ENCODE data around the gene SZT2. TPM values are rescaled to one million over a fixed set of nuclear protein-coding genes. Genes with fewer than 3 reads are reported as not detected.
"Not testable (repeated sequence)": the region's sequence is repeated elsewhere in the genome, so short reads cannot be mapped to it uniquely, and the experiment has no call there.

The SZT2 gene
- polyA plus RNA-seq, 4 donors, result 8.9 to 23.7 (median 19.0) TPM

GRCh38 chr1:43463479-43463878 lies 73.8 kb downstream of the SZT2 start:
- no peak overlapping the region for H3K27ac ChIP-seq (ENCODE audit: low read depth in 1 of 3, low read length in 2 of 3)
- H3K9me3 ChIP-seq (ENCODE audit: control insufficient read depth in 2 of 2, insufficient read depth in 1 of 2, low read depth in 1 of 2, low read length in 1 of 2), result peaks cover 0 to 8% of the 10 kb centered on the region in 2 donors
- no peaks in the 10 kb centered on the region for H3K36me3 ChIP-seq (ENCODE audit: control insufficient read depth in 3 of 3, insufficient read depth in 2 of 3, low read depth in 1 of 3, low read length in 3 of 3)
- DNase-seq (no peak), FAIRE-seq (no peak)
- H3K4me1 ChIP-seq (ENCODE audit: control insufficient read depth in 3 of 3, insufficient read depth in 2 of 3, low read depth in 1 of 3, low read length in 2 of 3), result peaks cover 4 to 38% (median 5%) of the 10 kb centered on the region in 3 donors
- 20 to 49% (median 39%) methylated on average over 2 of the region's 2 CpGs for WGBS, 3 donors
- no peaks in the 10 kb centered on the region for H3K27me3 ChIP-seq (ENCODE audit: control insufficient read depth in 3 of 3, insufficient read depth in 3 of 3, low read length in 3 of 3)
- no peak overlapping the region for H3K4me3 ChIP-seq (ENCODE audit: low read depth in 1 of 3, low read length in 3 of 3)

- peaks cover 0 to 9% of the 10 kb centered on the region in 2 donors for H3K9me3 ChIP-seq (ENCODE audit: control insufficient read depth in 2 of 2, insufficient read depth in 1 of 2, low read depth in 1 of 2, low read length in 1 of 2)
- H3K4me3 ChIP-seq (ENCODE audit: low read depth in 1 of 3, low read length in 3 of 3), result no peak overlapping the region
- no peaks in the 10 kb centered on the region for H3K27me3 ChIP-seq (ENCODE audit: control insufficient read depth in 3 of 3, insufficient read depth in 3 of 3, low read length in 3 of 3)
- 65 to 75% (median 73%) methylated on average over 13 of the region's 13 CpGs for WGBS, 3 donors
- H3K4me1 ChIP-seq (ENCODE audit: control insufficient read depth in 3 of 3, insufficient read depth in 2 of 3, low read depth in 1 of 3, low read length in 2 of 3), result peaks cover 4 to 46% (median 5%) of the 10 kb centered on the region in 3 donors
- no peaks in the 10 kb centered on the region for H3K36me3 ChIP-seq (ENCODE audit: control insufficient read depth in 3 of 3, insufficient read depth in 2 of 3, low read depth in 1 of 3, low read length in 3 of 3)
- peak in 1 of 2 donors; percentile 38 for DNase-seq
- FAIRE-seq, result no peak
- peak overlapping the region in 1 of 3 donors; percentile 66 for H3K27ac ChIP-seq (ENCODE audit: low read depth in 1 of 3, low read length in 2 of 3)
Observed at GRCh38 chr1:43464681-43465504, 75.2 kb downstream of the SZT2 start.

DNA sequence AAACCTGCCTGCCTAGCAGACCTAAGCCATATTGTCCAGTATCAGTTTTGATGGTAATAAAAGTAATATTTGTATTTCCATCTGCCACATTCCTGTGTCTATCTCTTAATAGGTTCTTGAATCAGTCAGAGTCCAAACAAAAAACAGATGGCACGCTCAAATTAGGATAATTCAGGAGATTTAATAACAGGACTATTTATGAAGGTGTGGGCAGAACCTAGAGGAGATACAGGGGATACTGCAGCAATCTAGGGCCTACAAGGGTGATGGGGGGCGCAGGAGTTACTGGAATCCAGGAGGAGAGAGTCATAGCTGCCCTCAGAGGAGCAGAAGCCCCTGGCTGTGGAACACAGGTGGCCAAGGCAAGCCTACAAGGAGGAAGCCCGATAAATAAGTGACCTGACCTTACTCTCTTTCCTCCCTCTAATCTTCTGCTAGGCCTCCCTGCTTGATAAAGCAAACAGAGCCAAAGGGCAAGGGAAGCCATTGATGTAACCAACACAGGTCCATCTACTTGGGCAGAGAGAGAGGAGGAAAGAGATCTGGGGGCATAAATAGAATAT lies 75.9 kb downstream of the SZT2 start:
- no peak for FAIRE-seq
- peak overlapping the region; percentile 8 to 66 (median 16) for H3K27ac ChIP-seq (ENCODE audit: low read depth in 1 of 3, low read length in 2 of 3)

DNA sequence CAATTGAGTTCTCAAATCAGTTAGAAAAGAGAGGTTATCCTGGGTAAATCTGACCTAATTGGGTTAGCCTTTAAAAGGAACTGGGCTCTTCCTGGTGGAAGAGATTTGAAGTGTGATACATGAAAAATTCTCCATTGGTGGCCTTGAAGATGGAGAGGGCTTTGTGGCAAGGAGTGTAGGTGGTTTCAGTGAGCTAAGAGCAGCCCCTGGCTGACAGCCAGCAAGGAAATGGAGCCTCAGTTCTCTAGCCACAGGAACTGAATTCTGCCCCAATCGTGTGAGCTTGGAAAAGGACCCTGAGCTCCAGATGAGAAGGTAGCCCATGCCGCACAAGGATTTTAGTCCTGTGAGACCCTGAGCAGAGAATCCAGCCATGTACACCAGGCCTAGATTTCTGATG lies 76.7 kb downstream of the SZT2 start:
- WGBS, 3 donors, result 52 to 67% (median 63%) methylated on average over 2 of the region's 2 CpGs
- no peak for FAIRE-seq
- Histone ChIP-seq H3K4me3 (ENCODE audit: low read depth in 1 of 3, low read length in 3 of 3) (no peak overlapping the region), H3K9me3 (ENCODE audit: control insufficient read depth in 2 of 2, insufficient read depth in 1 of 2, low read depth in 1 of 2, low read length in 1 of 2) (peaks cover 0 to 7% of the 10 kb centered on the region in 2 donors), H3K36me3 (ENCODE audit: control insufficient read depth in 3 of 3, insufficient read depth in 2 of 3, low read depth in 1 of 3, low read length in 3 of 3) (no peaks in the 10 kb centered on the region), H3K27ac (ENCODE audit: low read depth in 1 of 3, low read length in 2 of 3) (peak overlapping the region in 2 of 3 donors; percentile 16 to 66), H3K4me1 (ENCODE audit: control insufficient read depth in 3 of 3, insufficient read depth in 2 of 3, low read depth in 1 of 3, low read length in 2 of 3) (peaks cover 4 to 47% (median 5%) of the 10 kb centered on the region in 3 donors), H3K27me3 (ENCODE audit: control insufficient read depth in 3 of 3, insufficient read depth in 3 of 3, low read length in 3 of 3) (no peaks in the 10 kb centered on the region)
- no peak for DNase-seq

More for the DNA sequence above, 75.9 kb downstream of the SZT2 start:
- Histone ChIP-seq H3K4me1 (ENCODE audit: control insufficient read depth in 3 of 3, insufficient read depth in 2 of 3, low read depth in 1 of 3, low read length in 2 of 3) (peaks cover 4 to 46% (median 5%) of the 10 kb centered on the region in 3 donors), H3K27me3 (ENCODE audit: control insufficient read depth in 3 of 3, insufficient read depth in 3 of 3, low read length in 3 of 3) (no peaks in the 10 kb centered on the region), H3K9me3 (ENCODE audit: control insufficient read depth in 2 of 2, insufficient read depth in 1 of 2, low read depth in 1 of 2, low read length in 1 of 2) (peaks cover 0 to 9% of the 10 kb centered on the region in 2 donors), H3K4me3 (ENCODE audit: low read depth in 1 of 3, low read length in 3 of 3) (no peak overlapping the region), H3K36me3 (ENCODE audit: control insufficient read depth in 3 of 3, insufficient read depth in 2 of 3, low read depth in 1 of 3, low read length in 3 of 3) (no peaks in the 10 kb centered on the region)
- peak; percentile 59 to 76 for DNase-seq
- WGBS, 3 donors, result 36 to 59% (median 49%) methylated on average over 3 of the region's 3 CpGs

- no peak for DNase-seq
- Histone ChIP-seq H3K4me1 (ENCODE audit: control insufficient read depth in 3 of 3, insufficient read depth in 2 of 3, low read depth in 1 of 3, low read length in 2 of 3) (peaks cover 4 to 56% (median 5%) of the 10 kb centered on the region in 3 donors), H3K36me3 (ENCODE audit: control insufficient read depth in 3 of 3, insufficient read depth in 2 of 3, low read depth in 1 of 3, low read length in 3 of 3) (no peaks in the 10 kb centered on the region), H3K27me3 (ENCODE audit: control insufficient read depth in 3 of 3, insufficient read depth in 3 of 3, low read length in 3 of 3) (no peaks in the 10 kb centered on the region), H3K4me3 (ENCODE audit: low read depth in 1 of 3, low read length in 3 of 3) (no peak overlapping the region), H3K9me3 (ENCODE audit: control insufficient read depth in 2 of 2, insufficient read depth in 1 of 2, low read depth in 1 of 2, low read length in 1 of 2) (peaks cover 0 to 4% of the 10 kb centered on the region in 2 donors), H3K27ac (ENCODE audit: low read depth in 1 of 3, low read length in 2 of 3) (no peak overlapping the region)
- 71 to 89% (median 86%) methylated on average over 3 of the region's 3 CpGs for WGBS, 3 donors
- no peak for FAIRE-seq
Observed at GRCh38 chr1:43468414-43468813, 78.7 kb downstream of the SZT2 start.

- 65 to 83% (median 74%) methylated on average over 1 of the region's 1 CpG for WGBS, 3 donors
- no peak overlapping the region for H3K27ac ChIP-seq (ENCODE audit: low read depth in 1 of 3, low read length in 2 of 3)
- H3K36me3 ChIP-seq (ENCODE audit: control insufficient read depth in 3 of 3, insufficient read depth in 2 of 3, low read depth in 1 of 3, low read length in 3 of 3), result no peaks in the 10 kb centered on the region
- DNase-seq, result no peak
- peaks cover 4 to 45% (median 5%) of the 10 kb centered on the region in 3 donors for H3K4me1 ChIP-seq (ENCODE audit: control insufficient read depth in 3 of 3, insufficient read depth in 2 of 3, low read depth in 1 of 3, low read length in 2 of 3)
- peaks cover 0 to 4% of the 10 kb centered on the region in 2 donors for H3K9me3 ChIP-seq (ENCODE audit: control insufficient read depth in 2 of 2, insufficient read depth in 1 of 2, low read depth in 1 of 2, low read length in 1 of 2)
- H3K27me3 ChIP-seq (ENCODE audit: control insufficient read depth in 3 of 3, insufficient read depth in 3 of 3, low read length in 3 of 3), result no peaks in the 10 kb centered on the region
- H3K4me3 ChIP-seq (ENCODE audit: low read depth in 1 of 3, low read length in 3 of 3), result no peak overlapping the region
- FAIRE-seq, result no peak
Observed at GRCh38 chr1:43469932-43470331, 80.2 kb downstream of the SZT2 start.

DNA sequence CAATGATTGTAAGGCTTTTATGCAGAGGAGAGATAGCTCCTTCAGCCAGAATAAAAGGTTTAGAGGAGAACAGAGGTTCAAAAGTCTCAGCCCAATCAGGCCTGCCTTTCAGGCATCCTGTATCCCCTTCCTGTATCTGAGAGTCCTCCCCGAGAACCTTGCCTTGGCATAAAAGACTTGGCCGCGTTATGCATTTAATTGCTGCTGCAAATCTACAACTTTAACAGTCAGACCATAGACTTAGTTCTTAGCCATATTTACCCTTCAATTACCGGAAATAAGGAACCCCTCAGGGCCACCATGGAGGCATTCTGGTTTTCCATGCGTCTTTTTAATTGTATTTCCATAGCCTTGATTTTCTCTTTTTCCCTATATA lies 82.4 kb downstream of the SZT2 start:
- H3K4me3 ChIP-seq (ENCODE audit: low read depth in 1 of 3, low read length in 3 of 3), result no peak overlapping the region
- H3K27ac ChIP-seq (ENCODE audit: low read depth in 1 of 3, low read length in 2 of 3), result peak overlapping the region in 1 of 3 donors; percentile 31
- DNase-seq, result no peak
- peaks cover 0 to 4% of the 10 kb centered on the region in 2 donors for H3K9me3 ChIP-seq (ENCODE audit: control insufficient read depth in 2 of 2, insufficient read depth in 1 of 2, low read depth in 1 of 2, low read length in 1 of 2)
- H3K4me1 ChIP-seq (ENCODE audit: control insufficient read depth in 3 of 3, insufficient read depth in 2 of 3, low read depth in 1 of 3, low read length in 2 of 3), result peaks cover 0 to 27% (median 2%) of the 10 kb centered on the region in 3 donors
- H3K36me3 ChIP-seq (ENCODE audit: control insufficient read depth in 3 of 3, insufficient read depth in 2 of 3, low read depth in 1 of 3, low read length in 3 of 3), result no peaks in the 10 kb centered on the region
- no peaks in the 10 kb centered on the region for H3K27me3 ChIP-seq (ENCODE audit: control insufficient read depth in 3 of 3, insufficient read depth in 3 of 3, low read length in 3 of 3)
- FAIRE-seq, result no peak
- 73 to 88% (median 73%) methylated on average over 5 of the region's 5 CpGs for WGBS, 3 donors

GRCh38 chr1:43472463-43473151 lies 82.9 kb downstream of the SZT2 start:
- not testable (repeated sequence) for H3K9me3 ChIP-seq (ENCODE audit: control insufficient read depth in 2 of 2, insufficient read depth in 1 of 2, low read depth in 1 of 2, low read length in 1 of 2); H3K27me3 ChIP-seq (ENCODE audit: control insufficient read depth in 3 of 3, insufficient read depth in 3 of 3, low read length in 3 of 3); H3K36me3 ChIP-seq (ENCODE audit: control insufficient read depth in 3 of 3, insufficient read depth in 2 of 3, low read depth in 1 of 3, low read length in 3 of 3); H3K4me3 ChIP-seq (ENCODE audit: low read depth in 1 of 3, low read length in 3 of 3)
- FAIRE-seq (peak; percentile 59), DNase-seq (peak; percentile 41 to 53)
- H3K27ac ChIP-seq (ENCODE audit: low read depth in 1 of 3, low read length in 2 of 3), result peak overlapping the region in 1 of 3 donors; percentile 31
- 34 to 55% (median 43%) methylated on average over 4 to 5 of the region's 6 CpGs for WGBS, 3 donors
- peaks cover 0 to 26% (median 2%) of the 10 kb centered on the region in 3 donors for H3K4me1 ChIP-seq (ENCODE audit: control insufficient read depth in 3 of 3, insufficient read depth in 2 of 3, low read depth in 1 of 3, low read length in 2 of 3)
